Esophagus (tissue), 2 donors: Measurements from ENCODE around the gene OR2B3. TPM values are rescaled to one million over a fixed set of nuclear protein-coding genes. Genes with fewer than 3 reads are reported as not detected.
"Not testable (repeated sequence)": the region's sequence is repeated elsewhere in the genome, so short reads cannot be mapped to it uniquely, and the experiment has no call there.

Experiments used
- H3K27ac ChIP-seq, 2 donors: one replicate each; pipeline ENCODE4 v1.5.1; 2013; ENCODE audit warnings: low read depth in 2 of 2, mild to moderate bottlenecking in 2 of 2, inconsistent platforms in 1 of 2, low read length in 1 of 2, moderate library complexity in 1 of 2
- H3K27me3 ChIP-seq, 2 donors: one replicate each; pipeline ENCODE4 v1.6.1; 2013; ENCODE audit warnings: low read length in 2 of 2, control low read depth in 1 of 2, mild to moderate bottlenecking in 1 of 2; ENCODE audit not compliant: insufficient read depth in 2 of 2, control insufficient read depth in 1 of 2
- H3K36me3 ChIP-seq, 2 donors: one replicate each; pipeline ENCODE4 v1.6.1; 2013; ENCODE audit warnings: low read length in 1 of 2; ENCODE audit not compliant: control insufficient read depth in 2 of 2, insufficient read depth in 2 of 2
- H3K4me1 ChIP-seq, 2 donors: one replicate each; pipeline ENCODE4 v1.6.1; 2013; ENCODE audit warnings: low read length in 1 of 2; ENCODE audit not compliant: control insufficient read depth in 2 of 2, insufficient read depth in 2 of 2
- H3K4me3 ChIP-seq, 2 donors: one replicate each; pipeline ENCODE4 v1.5.1; 2013; ENCODE audit warnings: low read length in 2 of 2, mild to moderate bottlenecking in 2 of 2, low read depth in 1 of 2, moderate library complexity in 1 of 2
- H3K9me3 ChIP-seq, 2 donors: one replicate each; pipeline ENCODE4 v1.6.1; 2013; ENCODE audit warnings: mild to moderate bottlenecking in 2 of 2, low read depth in 1 of 2, low read length in 1 of 2, moderate library complexity in 1 of 2; ENCODE audit not compliant: control insufficient read depth in 2 of 2, insufficient read depth in 1 of 2
- WGBS, 2 donors: extraction: QIAGEN DNeasy Blood & Tissue Kit; methylation state at CpG; one replicate each; pipeline ENCODE4 v1.1.7; 2013; 5-methylcytosine and 5-hydroxymethylcytosine counted together
- polyA plus RNA-seq, 2 donors: library from polyadenylated mRNA; stranded (reverse); fragments of 200-250 nt; gene quantifications; one replicate each; pipeline ENCODE4 v1.2.3, GENCODE V29; 2013
- donor health status: healthy with polysubstance abuse.
- donor health status: Bipolar disorder and iron deficiency.

OR2B3 gene, protein sequence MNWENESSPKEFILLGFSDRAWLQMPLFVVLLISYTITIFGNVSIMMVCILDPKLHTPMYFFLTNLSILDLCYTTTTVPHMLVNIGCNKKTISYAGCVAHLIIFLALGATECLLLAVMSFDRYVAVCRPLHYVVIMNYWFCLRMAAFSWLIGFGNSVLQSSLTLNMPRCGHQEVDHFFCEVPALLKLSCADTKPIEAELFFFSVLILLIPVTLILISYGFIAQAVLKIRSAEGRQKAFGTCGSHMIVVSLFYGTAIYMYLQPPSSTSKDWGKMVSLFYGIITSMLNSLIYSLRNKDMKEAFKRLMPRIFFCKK
- not detected for polyA plus RNA-seq

DNA sequence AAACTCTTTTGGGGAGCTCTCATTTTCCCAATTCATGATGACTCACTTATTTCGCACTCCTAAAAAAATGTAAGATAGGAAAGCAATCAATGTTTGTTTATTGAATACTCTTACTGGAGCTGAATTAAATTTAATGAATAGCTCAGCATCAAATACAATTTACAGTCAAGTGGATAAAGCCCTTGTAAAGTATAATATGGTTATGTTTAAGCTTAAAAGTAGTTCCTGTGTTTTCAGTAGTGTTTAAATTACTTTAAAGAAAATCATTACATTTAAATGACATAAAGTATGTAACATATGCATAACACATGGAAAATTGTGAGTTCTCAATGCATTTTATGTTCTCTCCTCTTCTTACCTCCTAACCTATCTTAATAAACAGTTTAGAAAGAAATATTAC lies at the start of gene OR2B3:
Gene OR2B3 (minus strand): TSS at position 101 of the 400 bp plus-strand sequence. CDS start 65 bp downstream, at position 36.
- H3K36me3 ChIP-seq: no peaks in the 10 kb centered on the region
- WGBS, 2 donors: 51 to 90% methylated on average over 1 of the region's 1 CpG
- H3K4me3 ChIP-seq: no peak within 1 kb of the TSS

DNA sequence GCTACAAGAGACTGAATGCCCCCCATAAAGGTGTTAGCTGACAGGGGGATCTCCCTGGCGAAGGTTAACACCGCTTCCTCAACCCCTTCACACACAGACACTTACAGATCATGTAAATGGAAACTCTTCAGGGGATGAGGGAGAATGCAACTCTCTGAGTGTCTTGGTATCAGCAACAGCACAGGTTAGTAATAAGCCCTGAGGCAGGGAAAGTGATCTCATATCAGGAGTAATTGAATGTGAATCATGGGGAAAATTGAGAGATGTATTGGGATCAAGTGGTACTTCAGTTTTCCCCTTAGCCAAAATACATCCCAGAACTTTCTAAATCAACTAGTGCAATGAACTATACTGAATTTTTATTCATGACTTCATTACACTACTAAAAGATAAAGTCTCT lies 44.6 kb upstream of the OR2B3 start:
- H3K27me3 ChIP-seq: no peaks in the 10 kb centered on the region
- H3K4me3 ChIP-seq: no peak overlapping the region
- no peaks in the 10 kb centered on the region for H3K36me3 ChIP-seq
- H3K4me1 ChIP-seq: no peaks in the 10 kb centered on the region
- 66 to 78% methylated on average over 2 of the region's 2 CpGs for WGBS, 2 donors
- no peak overlapping the region for H3K27ac ChIP-seq
- peaks cover 0 to 2% of the 10 kb centered on the region in 2 donors for H3K9me3 ChIP-seq

More for the DNA sequence above, at the start of gene OR2B3:
- Histone ChIP-seq H3K9me3 (peaks cover 0 to 2% of the 10 kb centered on the region in 2 donors), H3K27ac (no peak within 1 kb of the TSS), H3K27me3 (peaks cover 0 to 2% of the 10 kb centered on the region in 2 donors), H3K4me1 (no peaks in the 10 kb centered on the region)

DNA sequence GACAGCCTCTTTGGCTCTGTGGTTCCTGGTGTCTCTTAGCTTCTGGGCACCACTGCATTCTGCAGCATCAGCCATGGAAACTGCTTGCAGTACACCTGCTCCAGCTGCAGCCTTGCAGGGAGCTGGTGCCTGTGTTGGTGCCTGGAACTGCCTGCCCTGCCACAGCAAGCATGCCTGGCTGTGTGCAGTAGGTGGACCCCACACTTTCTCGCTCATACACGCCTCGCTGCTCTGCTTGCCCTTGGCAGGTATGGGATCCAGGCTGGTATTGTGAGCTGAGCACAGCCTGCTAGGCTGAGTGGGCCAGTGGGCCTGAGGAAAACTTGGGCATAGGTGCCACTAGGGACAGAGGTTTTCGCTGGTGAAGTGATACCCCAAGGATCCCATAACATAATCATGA lies 43.5 kb upstream of the OR2B3 start:
- Histone ChIP-seq H3K27ac (no peak overlapping the region), H3K4me3 (no peak overlapping the region), H3K4me1 (no peaks in the 10 kb centered on the region), H3K36me3 (no peaks in the 10 kb centered on the region), H3K9me3 (peaks cover 0 to 2% of the 10 kb centered on the region in 2 donors), H3K27me3 (no peaks in the 10 kb centered on the region)
- 73 to 84% methylated on average over 4 of the region's 4 CpGs for WGBS, 2 donors

DNA sequence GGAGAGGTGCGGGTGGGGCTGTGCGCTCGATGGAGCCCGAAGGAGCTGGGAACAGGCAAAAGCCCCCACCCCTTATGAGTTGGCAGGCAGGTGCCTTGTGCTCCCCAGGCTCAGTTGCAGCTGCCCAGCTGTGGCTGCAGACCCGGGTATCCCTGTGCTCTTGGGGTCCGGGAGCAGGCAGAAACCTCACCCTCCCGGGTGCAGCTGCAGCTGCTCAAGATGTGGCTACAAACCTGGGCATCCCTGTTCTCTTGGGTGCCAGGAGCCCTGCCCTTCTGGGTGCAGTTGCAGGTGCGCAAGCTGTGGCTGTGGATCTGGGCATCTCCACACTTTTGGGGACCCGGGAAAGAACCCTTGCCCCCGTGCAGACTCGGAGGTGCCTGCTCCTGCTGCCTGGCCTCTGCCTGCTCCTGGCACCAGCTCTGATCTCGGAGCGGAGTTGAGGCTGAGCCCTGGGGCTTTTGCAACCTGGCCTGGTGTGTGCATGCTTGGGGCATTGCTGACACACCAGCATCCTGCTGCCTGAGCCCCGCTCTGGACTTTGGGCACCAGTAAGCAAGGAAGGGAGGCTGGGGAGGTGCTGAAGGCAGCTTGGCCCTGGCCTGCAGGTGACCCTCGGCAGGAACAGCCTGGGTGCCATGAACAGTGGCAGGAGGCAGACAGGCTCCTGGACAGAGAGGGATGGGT lies 42.4 kb upstream of the OR2B3 start:
- Histone ChIP-seq H3K36me3 (no peaks in the 10 kb centered on the region), H3K4me3 (no peak overlapping the region), H3K4me1 (no peaks in the 10 kb centered on the region), H3K9me3 (peaks cover 0 to 2% of the 10 kb centered on the region in 2 donors), H3K27me3 (no peaks in the 10 kb centered on the region), H3K27ac (no peak overlapping the region)
- 69 to 75% methylated on average over 15 of the region's 15 CpGs for WGBS, 2 donors

DNA sequence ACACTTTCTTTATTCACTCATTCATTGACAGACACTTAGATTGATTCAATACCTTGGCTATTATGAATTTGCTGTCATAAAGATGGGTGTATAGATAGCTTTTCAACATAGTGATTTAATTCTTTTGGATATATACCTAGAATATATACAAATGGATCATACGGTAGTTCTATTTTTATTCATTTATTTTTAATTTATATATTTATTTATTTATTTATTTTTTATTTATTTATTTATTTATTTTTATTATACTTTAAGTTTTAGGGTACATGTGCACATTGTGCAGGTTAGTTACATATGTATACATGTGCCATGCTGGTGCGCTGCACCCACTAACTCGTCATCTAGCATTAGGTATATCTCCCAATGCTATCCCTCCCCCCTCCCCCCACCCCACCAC lies 27.9 kb upstream of the OR2B3 start:
- not testable (repeated sequence) for H3K4me1 ChIP-seq, H3K36me3 ChIP-seq, H3K4me3 ChIP-seq, H3K9me3 ChIP-seq, H3K27ac ChIP-seq, H3K27me3 ChIP-seq
- 88 to 95% methylated on average over 1 of the region's 3 CpGs for WGBS, 2 donors

DNA sequence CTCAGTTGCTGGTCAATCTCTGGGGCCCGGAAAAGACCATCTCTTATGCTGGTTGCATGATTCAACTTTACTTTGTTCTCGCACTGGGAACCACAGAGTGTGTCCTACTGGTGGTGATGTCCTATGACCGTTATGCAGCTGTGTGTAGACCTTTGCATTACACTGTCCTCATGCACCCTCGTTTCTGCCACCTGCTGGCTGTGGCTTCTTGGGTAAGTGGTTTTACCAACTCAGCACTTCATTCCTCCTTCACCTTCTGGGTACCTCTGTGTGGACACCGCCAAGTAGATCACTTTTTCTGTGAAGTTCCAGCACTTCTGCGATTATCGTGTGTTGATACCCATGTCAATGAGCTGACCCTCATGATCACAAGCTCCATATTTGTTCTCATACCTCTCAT lies 25.0 kb upstream of the OR2B3 start:
- H3K27me3 ChIP-seq: no peaks in the 10 kb centered on the region
- H3K36me3 ChIP-seq: no peaks in the 10 kb centered on the region
- H3K4me1 ChIP-seq: no peaks in the 10 kb centered on the region
- 72 to 79% methylated on average over 7 of the region's 7 CpGs for WGBS, 2 donors
- no peak overlapping the region for H3K27ac ChIP-seq
- H3K4me3 ChIP-seq: no peak overlapping the region
- no peaks in the 10 kb centered on the region for H3K9me3 ChIP-seq

DNA sequence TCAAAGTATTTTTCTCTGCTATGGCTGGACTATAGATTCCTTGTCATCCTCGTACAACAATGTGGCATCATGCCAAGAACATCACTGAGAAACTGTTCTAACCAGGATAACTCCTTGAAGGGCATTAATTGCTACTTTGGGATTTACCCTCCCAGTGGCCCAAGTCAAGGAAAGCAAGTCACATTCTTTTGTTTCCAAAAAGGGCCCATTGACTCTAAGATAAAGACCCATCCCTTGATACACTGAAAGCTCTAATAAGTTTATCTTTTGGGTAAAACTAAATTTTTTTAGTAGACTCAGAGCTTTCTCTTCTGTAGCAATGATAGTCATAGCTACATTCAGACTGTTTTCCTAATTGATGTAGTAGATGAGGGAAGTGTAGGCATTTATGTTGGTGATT lies 20.6 kb upstream of the OR2B3 start, which contains the start of gene OR2J3:
Gene OR2J3 (plus strand): TSS at position 301 of the 400 bp plus-strand sequence. CDS start 3,833 bp downstream, outside the sequence.
- H3K9me3 ChIP-seq: no peaks in the 10 kb centered on the region
- H3K27me3 ChIP-seq: no peaks in the 10 kb centered on the region
- 12 to 22% methylated on average over 1 of the region's 1 CpG for WGBS, 2 donors
- no peak within 1 kb of the TSS for H3K4me3 ChIP-seq
- H3K4me1 ChIP-seq: no peaks in the 10 kb centered on the region
- no peaks in the 10 kb centered on the region for H3K36me3 ChIP-seq
- H3K27ac ChIP-seq: no peak within 1 kb of the TSS

DNA sequence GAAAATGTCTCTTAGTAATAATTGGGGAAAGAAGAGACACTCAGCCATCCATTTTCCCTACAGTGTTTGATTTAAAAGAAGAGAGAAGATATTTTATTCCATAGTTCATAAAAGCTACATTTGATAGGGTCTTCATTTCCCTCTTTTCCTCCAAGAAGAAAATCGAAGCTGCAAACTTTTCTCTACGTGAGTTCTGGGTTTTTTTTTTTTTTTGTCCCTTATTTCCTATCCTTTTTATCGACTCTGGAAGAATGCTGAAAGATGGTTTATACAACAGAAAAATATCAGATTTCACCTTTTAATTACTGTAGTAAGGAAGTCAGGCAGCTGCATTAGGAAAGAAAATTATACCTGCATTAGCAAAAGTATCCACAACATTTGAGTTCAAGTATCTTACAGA lies 12.1 kb upstream of the OR2B3 start, which contains the start of gene OR2J1:
Gene OR2J1 (plus strand): TSS at position 301 of the 400 bp plus-strand sequence. CDS start 1,453 bp downstream, outside the sequence.
- Histone ChIP-seq H3K36me3 (no peaks in the 10 kb centered on the region), H3K4me3 (no peak within 1 kb of the TSS), H3K27ac (no peak within 1 kb of the TSS), H3K9me3 (no peaks in the 10 kb centered on the region), H3K27me3 (no peaks in the 10 kb centered on the region), H3K4me1 (no peaks in the 10 kb centered on the region)
- 73 to 80% methylated on average over 3 of the region's 3 CpGs for WGBS, 2 donors

DNA sequence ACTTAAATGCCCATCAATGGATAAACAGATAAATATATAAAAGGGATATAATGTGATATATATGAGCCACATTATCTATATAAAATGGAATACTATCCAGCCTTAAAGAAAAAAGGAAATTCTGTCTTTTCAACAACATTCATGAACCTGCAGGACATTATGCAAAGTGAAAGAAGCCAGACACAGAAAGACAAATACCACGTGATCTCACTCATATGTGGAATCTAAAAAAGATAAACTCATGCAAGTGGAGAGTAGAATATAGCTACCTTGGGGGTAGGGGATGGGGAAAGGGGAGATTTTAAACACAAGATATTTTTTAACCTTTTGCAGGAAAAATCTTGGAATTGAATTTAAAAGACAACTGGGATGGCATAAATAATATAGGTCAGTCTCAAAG lies 10.7 kb upstream of the OR2B3 start:
- 64 to 67% methylated on average over 1 of the region's 1 CpG for WGBS, 2 donors
- Histone ChIP-seq H3K4me3 (no peak overlapping the region), H3K4me1 (no peaks in the 10 kb centered on the region), H3K27me3 (no peaks in the 10 kb centered on the region), H3K36me3 (no peaks in the 10 kb centered on the region), H3K27ac (no peak overlapping the region), H3K9me3 (no peaks in the 10 kb centered on the region)
